Measurements from ENCODE around the gene NANS.

DNA sequence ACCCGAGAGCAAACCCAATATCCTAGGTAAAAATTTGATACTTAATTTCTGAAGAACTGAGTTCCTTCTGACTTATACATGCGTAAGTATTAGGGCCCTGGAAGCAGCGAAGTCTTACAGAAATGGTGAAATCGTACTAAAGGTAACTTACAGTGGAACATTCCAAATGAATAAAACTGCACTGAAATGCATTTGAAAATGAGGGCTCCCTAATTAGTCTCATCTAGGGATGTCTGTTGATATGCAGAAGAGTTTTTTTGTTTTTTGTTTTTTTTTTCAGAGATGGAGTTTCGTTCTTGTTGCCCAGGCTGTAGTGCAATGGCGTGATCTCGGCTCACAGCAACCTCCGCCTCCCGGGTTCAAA, 10.4 kb upstream of the NANS start:
- TF ChIP-seq CTCF (IDR thresholded peaks at IDR 0.05) (no peak), POLR2A (IDR thresholded peaks at IDR 0.05) (no peak)

Measured in tibial nerve (tissue), 3 donors.